HG02973 (cell line): Measurements from ENCODE around the gene JCHAIN.
"Not testable (repeated sequence)": the region's sequence is repeated elsewhere in the genome, so short reads cannot be mapped to it uniquely, and the experiment has no call there.

Experiments
- ATAC-seq: cut with Tn5 transposase; IDR thresholded peaks from one replicate; pipeline ENCODE4 v1.9.1; 2021; ENCODE audit warnings: moderate library complexity; ENCODE audit not compliant: unreplicated experiment

JCHAIN gene

DNA sequence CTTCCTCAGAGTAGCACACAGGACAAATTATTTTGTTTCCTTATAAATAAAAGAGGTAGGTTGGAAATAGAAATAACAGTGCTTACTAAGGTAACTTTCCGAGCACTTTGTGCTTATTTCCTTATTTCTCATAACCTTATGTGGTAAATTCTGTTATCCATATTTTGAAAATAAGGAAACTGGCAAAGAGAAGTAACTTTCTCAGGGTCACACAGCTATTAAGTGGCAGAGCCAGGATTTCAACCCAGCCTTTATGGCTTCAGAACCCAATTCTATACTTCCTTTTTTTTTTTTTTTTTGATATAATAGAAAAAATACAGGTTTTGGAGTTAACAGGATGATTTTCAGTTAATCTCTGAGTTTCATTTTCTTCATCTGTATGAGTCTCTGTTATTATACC, 25.4 kb upstream of the JCHAIN start:
- ATAC-seq, result no peak

DNA sequence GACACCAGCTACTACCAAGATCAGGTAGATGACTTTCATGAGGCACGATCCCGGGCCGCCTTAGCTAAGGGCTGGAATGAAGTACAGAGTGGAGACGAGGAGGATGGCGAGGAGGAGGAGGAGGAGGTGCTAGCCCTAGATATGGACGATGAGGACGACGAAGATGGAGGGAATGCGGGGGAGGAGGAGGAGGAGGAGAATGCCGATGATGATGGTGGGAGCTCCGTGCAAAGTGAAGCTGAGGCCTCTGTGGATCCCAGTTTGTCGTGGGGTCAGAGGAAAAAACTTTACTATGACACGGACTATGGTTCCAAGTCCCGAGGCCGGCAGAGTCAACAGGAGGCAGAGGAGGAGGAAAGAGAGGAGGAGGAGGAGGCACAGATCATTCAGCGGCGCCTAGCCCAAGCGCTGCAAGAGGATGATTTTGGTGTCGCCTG, 22.5 kb upstream of the JCHAIN start:
- ATAC-seq, result no peak

DNA sequence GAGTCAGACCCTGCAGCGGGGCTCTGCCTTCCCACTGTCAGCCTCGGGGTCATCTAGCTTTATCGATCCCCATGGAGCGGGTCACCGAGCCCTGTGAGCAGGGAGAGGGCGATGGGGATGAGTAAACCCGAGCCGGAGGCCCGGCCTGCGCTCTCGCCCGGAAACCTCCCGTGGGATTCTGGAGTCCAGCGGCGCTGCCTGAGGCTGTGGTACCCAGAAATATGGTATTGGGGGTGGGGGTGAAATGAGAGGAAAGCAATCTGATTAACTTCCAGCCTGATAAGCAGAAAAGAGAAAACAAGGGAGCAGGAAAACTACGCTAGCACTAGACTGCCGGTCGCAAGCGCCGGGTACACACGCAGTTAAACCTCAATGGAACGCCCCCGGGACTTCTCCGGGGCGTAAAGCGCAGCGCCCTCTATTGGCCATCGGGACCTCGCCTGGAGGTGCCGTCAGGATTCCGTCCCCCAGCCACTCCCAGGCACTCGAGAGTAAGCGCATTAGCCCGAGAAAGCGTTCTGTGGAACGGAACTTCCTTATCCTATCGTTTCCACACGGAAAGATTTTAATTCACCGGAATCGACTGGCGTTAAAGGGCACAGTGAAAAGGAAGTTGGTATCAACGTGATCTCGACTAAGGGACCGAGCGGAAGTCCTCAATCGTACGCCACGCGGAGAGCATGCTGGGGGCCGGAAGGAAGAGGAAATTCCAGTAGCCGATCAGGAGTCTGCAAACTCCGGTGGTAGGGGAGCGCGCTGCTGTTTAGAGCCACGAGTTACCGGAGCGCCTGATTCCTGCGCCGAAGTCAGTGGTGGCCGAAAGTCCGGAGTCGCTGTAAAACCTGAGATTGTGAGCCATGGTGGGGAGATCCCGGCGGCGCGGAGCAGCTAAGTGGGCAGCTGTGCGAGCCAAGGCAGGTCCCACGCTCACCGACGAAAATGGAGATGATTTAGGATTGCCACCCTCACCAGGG, 21.8 kb upstream of the JCHAIN start, which contains the start of gene UTP3:
Gene UTP3 (plus strand): TSS at position 712 of the 974 bp plus-strand sequence. CDS start 146 bp downstream, at position 858.
- peak; percentile 91 for ATAC-seq

GRCh38 chr4:70687392-70687791, 21.1 kb upstream of the JCHAIN start:
- ATAC-seq, result no peak

DNA sequence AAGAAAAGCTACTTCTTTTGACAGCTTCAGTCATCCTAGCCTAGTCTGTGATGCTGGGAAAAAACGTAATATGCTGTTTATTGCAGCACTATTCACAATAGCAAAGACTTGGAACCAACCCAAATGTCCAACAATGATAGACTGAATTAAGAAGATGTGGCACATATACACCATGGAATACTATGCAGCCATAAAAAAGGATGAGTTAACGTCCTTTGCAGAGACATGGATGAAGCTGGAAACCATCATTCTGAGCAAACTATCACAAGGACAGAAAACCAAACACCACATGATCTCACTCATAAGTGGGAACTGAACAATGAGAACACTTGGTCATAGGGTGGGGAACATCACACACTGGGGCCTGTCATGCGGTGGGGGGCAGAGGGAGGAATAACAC, 15.8 kb upstream of the JCHAIN start:
- not testable (repeated sequence) for ATAC-seq

DNA sequence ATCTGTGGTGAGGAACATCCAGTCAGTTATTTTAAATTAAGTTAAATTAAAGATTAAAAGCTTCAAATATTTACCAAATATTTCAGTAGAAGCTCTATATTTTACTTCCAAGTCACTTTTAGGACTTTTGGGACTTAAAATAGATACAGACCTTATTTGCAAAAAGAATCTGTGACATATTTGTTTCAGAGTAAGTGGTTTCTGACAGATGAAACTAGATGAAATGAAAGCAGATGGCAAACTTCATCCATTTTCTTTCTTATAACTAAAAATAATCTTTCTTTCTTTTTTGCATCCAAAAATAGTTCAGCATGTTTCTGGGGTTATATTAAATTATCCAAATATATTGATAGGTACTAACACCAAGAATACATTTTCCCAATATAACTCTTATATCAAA, 15.4 kb upstream of the JCHAIN start:
- peak; percentile 42 for ATAC-seq

GRCh38 chr4:70680934-70681333, 14.6 kb upstream of the JCHAIN start:
- ATAC-seq, result no peak

DNA sequence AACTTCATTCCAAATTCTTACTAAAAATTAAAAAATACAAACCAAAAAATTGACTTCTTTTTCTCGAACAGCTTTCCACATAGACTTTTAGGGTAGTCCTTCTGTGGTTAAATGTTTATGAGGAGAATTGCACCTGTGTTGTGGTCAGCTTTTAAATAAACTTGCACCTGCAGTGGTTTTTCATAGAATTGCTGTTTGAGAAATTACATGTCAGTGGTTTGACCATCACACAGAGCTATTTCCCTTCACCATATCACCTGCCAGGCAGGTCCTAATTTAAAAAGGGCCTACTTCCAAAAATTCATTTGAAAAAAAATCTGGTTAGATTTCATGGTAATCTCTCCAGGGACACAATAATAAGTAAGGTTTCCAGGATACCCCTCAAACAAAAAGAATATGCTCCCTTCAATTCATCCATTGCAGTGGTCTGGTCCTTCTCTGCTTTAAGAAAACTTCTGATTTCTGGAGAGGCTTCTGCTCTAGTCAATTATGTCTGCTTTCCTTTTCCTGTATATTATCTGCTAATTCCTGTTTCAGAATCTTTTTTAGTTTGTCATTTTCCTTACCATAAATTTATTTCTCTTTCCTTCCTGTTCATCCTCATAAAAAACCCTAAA, 12.2 kb upstream of the JCHAIN start:
- ATAC-seq, result peak; percentile 67

GRCh38 chr4:70676554-70677090, 10.3 kb upstream of the JCHAIN start:
- ATAC-seq, result no peak

GRCh38 chr4:70674731-70675130, 8.4 kb upstream of the JCHAIN start:
- no peak for ATAC-seq

- ATAC-seq, result no peak
These were observed 7.9 kb upstream of the JCHAIN start for GRCh38 chr4:70674191-70674590.

DNA sequence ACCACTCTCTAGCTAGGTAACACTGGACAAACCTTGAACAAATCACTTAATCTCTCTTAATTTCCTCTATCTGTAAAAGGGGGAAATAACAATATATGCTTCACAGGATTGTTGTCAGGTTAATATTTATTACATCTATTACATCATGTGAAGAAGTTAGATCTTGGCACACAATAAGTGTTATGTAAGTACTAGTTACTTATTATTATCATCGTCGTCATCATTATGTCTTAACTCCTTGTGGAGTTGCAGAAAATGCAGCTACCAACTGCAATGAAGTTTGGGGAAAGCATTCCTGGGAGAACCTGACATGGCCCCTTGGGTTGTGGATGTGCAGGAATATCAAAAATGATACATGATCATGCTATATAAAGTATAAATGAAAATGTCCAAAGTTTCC, 4.8 kb upstream of the JCHAIN start:
- ATAC-seq, result no peak

- no peak for ATAC-seq
These were observed 4.2 kb upstream of the JCHAIN start for GRCh38 chr4:70670332-70671014.

GRCh38 chr4:70667740-70668535, 1.6 kb upstream of the JCHAIN start:
- no peak for ATAC-seq

GRCh38 chr4:70661309-70661922, 4.9 kb downstream of the JCHAIN start:
- ATAC-seq, result peak; percentile 55

- no peak for ATAC-seq
These were observed 6.2 kb downstream of the JCHAIN start for GRCh38 chr4:70660106-70660505.

GRCh38 chr4:70658418-70658817, 7.9 kb downstream of the JCHAIN start:
- no peak for ATAC-seq

DNA sequence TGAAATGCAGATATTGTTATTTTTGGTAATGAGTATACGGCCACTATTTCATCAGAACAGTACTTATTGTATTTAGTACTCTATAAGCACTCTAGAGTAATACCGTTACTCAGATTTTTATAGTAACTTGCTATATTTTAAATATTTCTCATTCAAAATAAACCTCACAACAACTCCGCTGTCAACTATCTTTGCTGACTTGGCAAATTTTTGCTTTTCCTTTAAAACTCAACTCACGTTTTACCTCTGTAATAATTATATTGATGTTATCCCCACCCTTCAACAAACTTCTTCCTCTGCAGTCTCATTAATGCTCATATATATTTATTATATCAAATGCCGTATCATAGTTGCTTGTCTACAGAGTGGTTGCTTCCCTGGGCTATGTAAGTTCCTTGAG, 9.0 kb downstream of the JCHAIN start:
- ATAC-seq, result no peak

GRCh38 chr4:70654605-70655011, 11.7 kb downstream of the JCHAIN start:
- no peak for ATAC-seq
